ENCODE results near the gene LRRC10. TPM values are rescaled to one million over a fixed set of nuclear protein-coding genes. Genes with fewer than 3 reads are reported as not detected.

The LRRC10 gene
- total and polyA plus RNA-seq, 10 donors: not detected

DNA sequence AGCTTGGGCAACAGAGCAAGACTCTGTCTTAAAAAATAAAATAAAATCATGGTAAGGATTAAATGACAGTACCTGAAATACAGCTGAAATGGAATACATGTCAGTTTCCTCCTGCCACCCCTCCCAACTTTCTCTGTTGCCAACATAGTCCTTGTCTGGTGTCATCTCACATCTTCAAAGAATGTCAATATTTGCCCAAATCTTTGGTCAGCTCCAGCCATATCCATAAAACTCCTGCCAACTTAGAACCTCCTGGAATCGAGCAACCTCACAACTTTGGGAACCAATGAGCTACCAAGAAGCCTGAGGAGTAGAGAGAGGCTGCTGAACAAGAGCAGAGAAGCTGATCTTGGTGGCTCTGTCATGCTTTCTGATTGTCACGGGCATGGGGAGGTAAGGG, 10.8 kb upstream of the LRRC10 start:
- H3K36me3 ChIP-seq: no peaks in the 10 kb centered on the region
- no peak for DNase-seq
- H3K9me3 ChIP-seq: no peaks in the 10 kb centered on the region
- H3K27me3 ChIP-seq (replicated peaks in 1 of 7): no peaks in the 10 kb centered on the region
- H3K27ac ChIP-seq: no peak overlapping the region
- no peaks in the 10 kb centered on the region for H3K4me1 ChIP-seq
- 82 to 92% (median 86%) methylated on average over 2 of the region's 2 CpGs for WGBS, 5 donors
- TF ChIP-seq POLR2A (IDR thresholded peaks at IDR 0.05) (no peak), POLR2AphosphoS5 (IDR thresholded peaks at IDR 0.05) (no peak)
- TF ChIP-seq, protein P1, sequence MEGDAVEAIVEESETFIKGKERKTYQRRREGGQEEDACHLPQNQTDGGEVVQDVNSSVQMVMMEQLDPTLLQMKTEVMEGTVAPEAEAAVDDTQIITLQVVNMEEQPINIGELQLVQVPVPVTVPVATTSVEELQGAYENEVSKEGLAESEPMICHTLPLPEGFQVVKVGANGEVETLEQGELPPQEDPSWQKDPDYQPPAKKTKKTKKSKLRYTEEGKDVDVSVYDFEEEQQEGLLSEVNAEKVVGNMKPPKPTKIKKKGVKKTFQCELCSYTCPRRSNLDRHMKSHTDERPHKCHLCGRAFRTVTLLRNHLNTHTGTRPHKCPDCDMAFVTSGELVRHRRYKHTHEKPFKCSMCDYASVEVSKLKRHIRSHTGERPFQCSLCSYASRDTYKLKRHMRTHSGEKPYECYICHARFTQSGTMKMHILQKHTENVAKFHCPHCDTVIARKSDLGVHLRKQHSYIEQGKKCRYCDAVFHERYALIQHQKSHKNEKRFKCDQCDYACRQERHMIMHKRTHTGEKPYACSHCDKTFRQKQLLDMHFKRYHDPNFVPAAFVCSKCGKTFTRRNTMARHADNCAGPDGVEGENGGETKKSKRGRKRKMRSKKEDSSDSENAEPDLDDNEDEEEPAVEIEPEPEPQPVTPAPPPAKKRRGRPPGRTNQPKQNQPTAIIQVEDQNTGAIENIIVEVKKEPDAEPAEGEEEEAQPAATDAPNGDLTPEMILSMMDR (IDR thresholded peaks at IDR 0.05 in 8 of 11, conservative IDR thresholded peaks at IDR 0.05 in 3 of 11): no peak
- H3K4me3 ChIP-seq: no peak overlapping the region
- intact Hi-C loops (cut with DNase I; ENCODE audit: low total_unique reads): no loop called here

GRCh38 chr12:69620921-69621320, 10.2 kb upstream of the LRRC10 start:
- Histone ChIP-seq H3K27me3 (replicated peaks in 1 of 7) (no peaks in the 10 kb centered on the region), H3K4me1 (no peaks in the 10 kb centered on the region), H3K27ac (no peak overlapping the region), H3K9me3 (no peaks in the 10 kb centered on the region), H3K4me3 (no peak overlapping the region), H3K36me3 (no peaks in the 10 kb centered on the region)
- TF ChIP-seq, protein P1 (IDR thresholded peaks at IDR 0.05 in 8 of 11, conservative IDR thresholded peaks at IDR 0.05 in 3 of 11): no peak
- TF ChIP-seq POLR2A (IDR thresholded peaks at IDR 0.05) (no peak), POLR2AphosphoS5 (IDR thresholded peaks at IDR 0.05) (no peak)
- intact Hi-C loops (cut with DNase I; ENCODE audit: low total_unique reads): no loop called here
- DNase-seq: no peak
- WGBS, 5 donors: 90 to 97% (median 97%) methylated on average over 2 of the region's 2 CpGs

GRCh38 chr12:69620077-69620476, 9.4 kb upstream of the LRRC10 start:
- no peak overlapping the region for H3K4me3 ChIP-seq
- H3K9me3 ChIP-seq: no peaks in the 10 kb centered on the region
- no peaks in the 10 kb centered on the region for H3K27me3 ChIP-seq (replicated peaks in 1 of 7)
- WGBS, 5 donors: 85 to 94% (median 87%) methylated on average over 4 of the region's 4 CpGs
- intact Hi-C loops (cut with DNase I; ENCODE audit: low total_unique reads): no loop called here
- no peak for DNase-seq
- H3K4me1 ChIP-seq: no peaks in the 10 kb centered on the region
- no peak overlapping the region for H3K27ac ChIP-seq
- no peaks in the 10 kb centered on the region for H3K36me3 ChIP-seq
- TF ChIP-seq, protein P1 (IDR thresholded peaks at IDR 0.05 in 8 of 11, conservative IDR thresholded peaks at IDR 0.05 in 3 of 11): no peak
- TF ChIP-seq POLR2A (IDR thresholded peaks at IDR 0.05) (no peak), POLR2AphosphoS5 (IDR thresholded peaks at IDR 0.05) (no peak)

GRCh38 chr12:69619050-69619449, 8.3 kb upstream of the LRRC10 start:
- 51 to 63% (median 60%) methylated on average over 6 of the region's 6 CpGs for WGBS, 5 donors
- intact Hi-C loops (cut with DNase I; ENCODE audit: low total_unique reads): no loop called here
- Histone ChIP-seq H3K36me3 (no peaks in the 10 kb centered on the region), H3K4me3 (no peak overlapping the region), H3K27me3 (replicated peaks in 1 of 7) (no peaks in the 10 kb centered on the region), H3K27ac (no peak overlapping the region), H3K9me3 (no peaks in the 10 kb centered on the region), H3K4me1 (no peaks in the 10 kb centered on the region)
- TF ChIP-seq POLR2A (IDR thresholded peaks at IDR 0.05) (no peak), POLR2AphosphoS5 (IDR thresholded peaks at IDR 0.05) (no peak)
- TF ChIP-seq, protein P1 (IDR thresholded peaks at IDR 0.05 in 8 of 11, conservative IDR thresholded peaks at IDR 0.05 in 3 of 11): no peak
- DNase-seq: no peak

Measured in spleen (tissue), 11 donors.